Ishikawa (cell line): ENCODE data around the gene CRAMP1.

Experiments used
- CEBPB ChIP-seq: IDR thresholded peaks from 2 replicates; pipeline ENCODE4 v1.6.1; 2012
- CREB1 ChIP-seq: IDR thresholded peaks from 2 replicates; pipeline ENCODE4 v1.6.1; 2012; ENCODE audit warnings: low read depth
- EGR1 ChIP-seq: IDR thresholded peaks from 2 replicates; pipeline ENCODE4 v1.6.1; 2012
- EP300 ChIP-seq: IDR thresholded peaks from 2 replicates; pipeline ENCODE4 v1.6.1; 2012; ENCODE audit warnings: borderline replicate concordance
- FOXM1 ChIP-seq: IDR thresholded peaks from 2 replicates; pipeline ENCODE4 v1.6.1; 2012; ENCODE audit warnings: low read depth, borderline replicate concordance
- NFIC ChIP-seq: IDR thresholded peaks from 2 replicates; pipeline ENCODE4 v1.6.1; 2012
- RAD21 ChIP-seq: IDR thresholded peaks from 2 replicates; pipeline ENCODE4 v1.6.1; 2012; ENCODE audit warnings: low read depth
- TCF12 ChIP-seq: IDR thresholded peaks from 2 replicates; pipeline ENCODE4 v1.6.1; 2012; ENCODE audit warnings: low read depth
- TEAD4 ChIP-seq: IDR thresholded peaks from 2 replicates; pipeline ENCODE4 v1.6.1; 2012
- YY1 ChIP-seq: IDR thresholded peaks from 2 replicates; pipeline ENCODE4 v1.6.1; 2012; ENCODE audit warnings: low read depth
- ZBTB7A ChIP-seq: IDR thresholded peaks from 2 replicates; pipeline ENCODE4 v1.6.1; 2012; ENCODE audit warnings: low read depth
- TF ChIP-seq, protein P1 (sequence below): IDR thresholded peaks from 2 replicates; pipeline ENCODE4 v1.6.1; 2012
- TF ChIP-seq, protein P2 (sequence below): IDR thresholded peaks from 2 replicates; pipeline ENCODE4 v1.6.1; 2012
- TF ChIP-seq, protein P3 (sequence below): IDR thresholded peaks from 2 replicates; pipeline ENCODE4 v1.6.1; 2012; ENCODE audit warnings: low read depth, mild to moderate bottlenecking

DNA sequence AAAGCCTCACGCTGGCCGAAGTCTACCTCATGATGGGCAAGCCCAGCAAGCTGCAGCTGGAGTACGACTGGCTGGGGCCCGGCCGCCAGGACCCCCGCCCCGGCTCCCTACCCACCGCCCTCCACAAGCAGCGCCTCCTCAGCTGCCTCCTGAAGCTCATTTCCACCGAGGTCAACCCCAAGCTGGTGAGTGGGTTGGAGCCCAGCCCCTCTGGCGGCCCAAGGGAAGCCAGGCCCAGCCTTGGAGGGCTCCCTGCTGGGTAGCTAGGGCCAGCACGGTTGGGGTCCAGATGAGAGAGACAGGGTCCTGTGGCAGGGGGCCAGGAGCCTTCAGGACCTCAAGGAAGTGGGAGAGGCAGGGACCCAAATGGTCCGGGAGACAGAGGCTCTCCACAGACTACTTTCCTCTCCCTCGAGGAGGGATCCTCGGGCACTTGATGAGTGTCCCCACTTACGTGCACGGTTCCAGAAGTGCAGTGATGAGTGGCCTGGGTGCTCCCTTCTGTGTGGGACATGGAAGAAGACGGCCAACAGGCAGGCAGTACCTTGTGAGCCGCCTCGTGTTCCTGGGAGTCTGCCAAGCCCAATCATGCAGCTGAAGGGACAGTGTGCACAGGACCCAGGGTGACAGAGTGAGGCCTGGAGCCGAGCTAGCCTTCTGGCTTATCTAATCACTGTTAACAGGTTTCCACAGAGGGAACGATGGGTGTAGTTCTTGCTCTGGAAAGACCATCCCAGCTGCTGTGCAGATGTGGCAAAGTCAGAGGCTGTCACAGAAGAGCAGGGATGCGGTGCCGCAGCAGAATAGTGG lies 44.9 kb downstream of the CRAMP1 start:
- TF ChIP-seq YY1, result no peak
- TF ChIP-seq ZBTB7A, result no peak
- no peak for TF ChIP-seq FOXM1
- no peak for TF ChIP-seq EP300
- TF ChIP-seq TEAD4, result no peak
- TF ChIP-seq, protein P1, sequence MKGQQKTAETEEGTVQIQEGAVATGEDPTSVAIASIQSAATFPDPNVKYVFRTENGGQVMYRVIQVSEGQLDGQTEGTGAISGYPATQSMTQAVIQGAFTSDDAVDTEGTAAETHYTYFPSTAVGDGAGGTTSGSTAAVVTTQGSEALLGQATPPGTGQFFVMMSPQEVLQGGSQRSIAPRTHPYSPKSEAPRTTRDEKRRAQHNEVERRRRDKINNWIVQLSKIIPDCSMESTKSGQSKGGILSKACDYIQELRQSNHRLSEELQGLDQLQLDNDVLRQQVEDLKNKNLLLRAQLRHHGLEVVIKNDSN, result no peak
- TF ChIP-seq, protein P2, sequence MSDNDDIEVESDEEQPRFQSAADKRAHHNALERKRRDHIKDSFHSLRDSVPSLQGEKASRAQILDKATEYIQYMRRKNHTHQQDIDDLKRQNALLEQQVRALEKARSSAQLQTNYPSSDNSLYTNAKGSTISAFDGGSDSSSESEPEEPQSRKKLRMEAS, result no peak
- TF ChIP-seq CEBPB, result no peak
- TF ChIP-seq, protein P3, sequence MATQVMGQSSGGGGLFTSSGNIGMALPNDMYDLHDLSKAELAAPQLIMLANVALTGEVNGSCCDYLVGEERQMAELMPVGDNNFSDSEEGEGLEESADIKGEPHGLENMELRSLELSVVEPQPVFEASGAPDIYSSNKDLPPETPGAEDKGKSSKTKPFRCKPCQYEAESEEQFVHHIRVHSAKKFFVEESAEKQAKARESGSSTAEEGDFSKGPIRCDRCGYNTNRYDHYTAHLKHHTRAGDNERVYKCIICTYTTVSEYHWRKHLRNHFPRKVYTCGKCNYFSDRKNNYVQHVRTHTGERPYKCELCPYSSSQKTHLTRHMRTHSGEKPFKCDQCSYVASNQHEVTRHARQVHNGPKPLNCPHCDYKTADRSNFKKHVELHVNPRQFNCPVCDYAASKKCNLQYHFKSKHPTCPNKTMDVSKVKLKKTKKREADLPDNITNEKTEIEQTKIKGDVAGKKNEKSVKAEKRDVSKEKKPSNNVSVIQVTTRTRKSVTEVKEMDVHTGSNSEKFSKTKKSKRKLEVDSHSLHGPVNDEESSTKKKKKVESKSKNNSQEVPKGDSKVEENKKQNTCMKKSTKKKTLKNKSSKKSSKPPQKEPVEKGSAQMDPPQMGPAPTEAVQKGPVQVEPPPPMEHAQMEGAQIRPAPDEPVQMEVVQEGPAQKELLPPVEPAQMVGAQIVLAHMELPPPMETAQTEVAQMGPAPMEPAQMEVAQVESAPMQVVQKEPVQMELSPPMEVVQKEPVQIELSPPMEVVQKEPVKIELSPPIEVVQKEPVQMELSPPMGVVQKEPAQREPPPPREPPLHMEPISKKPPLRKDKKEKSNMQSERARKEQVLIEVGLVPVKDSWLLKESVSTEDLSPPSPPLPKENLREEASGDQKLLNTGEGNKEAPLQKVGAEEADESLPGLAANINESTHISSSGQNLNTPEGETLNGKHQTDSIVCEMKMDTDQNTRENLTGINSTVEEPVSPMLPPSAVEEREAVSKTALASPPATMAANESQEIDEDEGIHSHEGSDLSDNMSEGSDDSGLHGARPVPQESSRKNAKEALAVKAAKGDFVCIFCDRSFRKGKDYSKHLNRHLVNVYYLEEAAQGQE, result no peak
- no peak for TF ChIP-seq NFIC
- no peak for TF ChIP-seq CREB1
- TF ChIP-seq RAD21, result no peak
- no peak for TF ChIP-seq EGR1
- no peak for TF ChIP-seq TCF12
